ENCODE data around the gene RRP15. TPM values are rescaled to one million over a fixed set of nuclear protein-coding genes. Genes with fewer than 3 reads are reported as not detected.

RRP15 gene
- total RNA-seq, 2 donors from 2014 or later: 24.9 to 27.3 TPM

- Mint-ChIP-seq H3K4me1 (peaks cover 10% of the 10 kb centered on the region), H3K9me3 (no peaks in the 10 kb centered on the region), H3K27me3 (ENCODE audit: insufficient read depth) (no peaks in the 10 kb centered on the region), H3K4me3 (no peak overlapping the region), H3K36me3 (ENCODE audit: low read depth) (no peaks in the 10 kb centered on the region), H3K27ac (no peak overlapping the region)
- no peaks in the 10 kb centered on the region for H3K36me3 ChIP-seq (ENCODE audit: control insufficient read depth, insufficient read depth, low read length)
- no peak overlapping the region for H3K9ac ChIP-seq (ENCODE audit: extremely low read depth, low read length, poor library complexity, severe bottlenecking)
- no peak overlapping the region for H3K27ac ChIP-seq (ENCODE audit: low read depth, low read length)
- WGBS, 2 experiments (ENCODE audit: insufficient coverage in 1 of 2, insufficient read length in 1 of 2): 86 to 87% methylated on average over 4 to 7 of the region's 7 CpGs
- DNase-seq: no peak
- H3K9me3 ChIP-seq (ENCODE audit: control insufficient read depth, low read length): no peaks in the 10 kb centered on the region
- peaks cover 4% of the 10 kb centered on the region for H3K4me1 ChIP-seq (ENCODE audit: control insufficient read depth, insufficient read depth, low read length)
- no peaks in the 10 kb centered on the region for H3K27me3 ChIP-seq (ENCODE audit: control insufficient read depth, insufficient read depth, low read length, poor library complexity, severe bottlenecking)
- H3K4me3 ChIP-seq (ENCODE audit: low read length): no peak overlapping the region
- TF ChIP-seq, protein P1, sequence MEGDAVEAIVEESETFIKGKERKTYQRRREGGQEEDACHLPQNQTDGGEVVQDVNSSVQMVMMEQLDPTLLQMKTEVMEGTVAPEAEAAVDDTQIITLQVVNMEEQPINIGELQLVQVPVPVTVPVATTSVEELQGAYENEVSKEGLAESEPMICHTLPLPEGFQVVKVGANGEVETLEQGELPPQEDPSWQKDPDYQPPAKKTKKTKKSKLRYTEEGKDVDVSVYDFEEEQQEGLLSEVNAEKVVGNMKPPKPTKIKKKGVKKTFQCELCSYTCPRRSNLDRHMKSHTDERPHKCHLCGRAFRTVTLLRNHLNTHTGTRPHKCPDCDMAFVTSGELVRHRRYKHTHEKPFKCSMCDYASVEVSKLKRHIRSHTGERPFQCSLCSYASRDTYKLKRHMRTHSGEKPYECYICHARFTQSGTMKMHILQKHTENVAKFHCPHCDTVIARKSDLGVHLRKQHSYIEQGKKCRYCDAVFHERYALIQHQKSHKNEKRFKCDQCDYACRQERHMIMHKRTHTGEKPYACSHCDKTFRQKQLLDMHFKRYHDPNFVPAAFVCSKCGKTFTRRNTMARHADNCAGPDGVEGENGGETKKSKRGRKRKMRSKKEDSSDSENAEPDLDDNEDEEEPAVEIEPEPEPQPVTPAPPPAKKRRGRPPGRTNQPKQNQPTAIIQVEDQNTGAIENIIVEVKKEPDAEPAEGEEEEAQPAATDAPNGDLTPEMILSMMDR (conservative IDR thresholded peaks at IDR 0.05): peak; percentile 85
Measured at GRCh38 chr1:218361298-218362065, 76.4 kb downstream of the RRP15 start.

- Mint-ChIP-seq H3K4me3 (no peak overlapping the region), H3K27me3 (ENCODE audit: insufficient read depth) (no peaks in the 10 kb centered on the region), H3K36me3 (ENCODE audit: low read depth) (no peaks in the 10 kb centered on the region), H3K4me1 (peaks cover 18% of the 10 kb centered on the region), H3K9me3 (no peaks in the 10 kb centered on the region), H3K27ac (no peak overlapping the region)
- DNase-seq: no peak
- Histone ChIP-seq H3K4me1 (ENCODE audit: control insufficient read depth, insufficient read depth, low read length) (peaks cover 3% of the 10 kb centered on the region), H3K27ac (ENCODE audit: low read depth, low read length) (no peak overlapping the region), H3K9ac (ENCODE audit: extremely low read depth, low read length, poor library complexity, severe bottlenecking) (no peak overlapping the region), H3K36me3 (ENCODE audit: control insufficient read depth, insufficient read depth, low read length) (no peaks in the 10 kb centered on the region), H3K4me3 (ENCODE audit: low read length) (no peak overlapping the region), H3K9me3 (ENCODE audit: control insufficient read depth, low read length) (no peaks in the 10 kb centered on the region), H3K27me3 (ENCODE audit: control insufficient read depth, insufficient read depth, low read length, poor library complexity, severe bottlenecking) (no peaks in the 10 kb centered on the region)
- 94 to 97% methylated on average over 2 to 4 of the region's 5 CpGs for WGBS, 2 experiments (ENCODE audit: insufficient coverage in 1 of 2, insufficient read length in 1 of 2)
- TF ChIP-seq, protein P1 (conservative IDR thresholded peaks at IDR 0.05): no peak
Measured at GRCh38 chr1:218362418-218363076, 77.5 kb downstream of the RRP15 start.

DNA sequence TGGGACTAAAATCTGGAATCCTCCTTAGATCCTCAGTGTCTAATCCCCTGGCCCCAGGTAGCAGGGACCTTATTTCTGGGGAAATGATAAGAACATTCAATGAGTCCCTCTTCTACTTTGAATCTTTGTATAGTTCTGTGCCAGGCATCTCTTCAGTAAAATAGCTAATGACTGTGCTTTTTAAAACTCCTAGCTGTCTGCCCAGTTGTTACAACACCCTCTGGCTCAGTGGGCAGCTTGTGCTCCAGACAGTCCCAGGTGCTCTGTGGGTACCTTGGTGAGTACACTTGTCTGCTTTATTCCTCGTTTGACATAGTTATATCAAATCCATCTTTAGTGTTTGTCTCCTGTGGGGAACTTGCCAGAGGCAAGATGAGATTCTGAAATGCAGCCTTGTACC is 78.0 kb downstream of the RRP15 start:
- H3K27ac Mint-ChIP-seq: no peak overlapping the region
- H3K27me3 ChIP-seq (ENCODE audit: control insufficient read depth, insufficient read depth, low read length, poor library complexity, severe bottlenecking): no peaks in the 10 kb centered on the region
- 84% methylated on average over 1 of the region's 1 CpG; no CpG with 5 or more reads in 1 of the 2 experiments for WGBS, 2 experiments (ENCODE audit: insufficient coverage in 1 of 2, insufficient read length in 1 of 2)
- DNase-seq: no peak
- peaks cover 20% of the 10 kb centered on the region for H3K4me1 Mint-ChIP-seq
- no peak overlapping the region for H3K4me3 ChIP-seq (ENCODE audit: low read length)
- no peak overlapping the region for H3K9ac ChIP-seq (ENCODE audit: extremely low read depth, low read length, poor library complexity, severe bottlenecking)
- H3K27ac ChIP-seq (ENCODE audit: low read depth, low read length): no peak overlapping the region
- TF ChIP-seq, protein P1 (conservative IDR thresholded peaks at IDR 0.05): no peak
- no peak overlapping the region for H3K4me3 Mint-ChIP-seq
- H3K27me3 Mint-ChIP-seq (ENCODE audit: insufficient read depth): no peaks in the 10 kb centered on the region
- no peaks in the 10 kb centered on the region for H3K9me3 ChIP-seq (ENCODE audit: control insufficient read depth, low read length)
- no peaks in the 10 kb centered on the region for H3K4me1 ChIP-seq (ENCODE audit: control insufficient read depth, insufficient read depth, low read length)
- no peaks in the 10 kb centered on the region for H3K36me3 ChIP-seq (ENCODE audit: control insufficient read depth, insufficient read depth, low read length)
- H3K36me3 Mint-ChIP-seq (ENCODE audit: low read depth): no peaks in the 10 kb centered on the region
- no peaks in the 10 kb centered on the region for H3K9me3 Mint-ChIP-seq
